GM23338 (cell line): ENCODE results near the gene REEP1. TPM values are rescaled to one million over a fixed set of nuclear protein-coding genes. Genes with fewer than 3 reads are reported as not detected.

ENCODE experiments used
- ATAC-seq: fragments of 200-7000 bp; cut with Tn5 transposase; 3 replicates; pipeline ENCODE4 v1.9.1; 2020
- DNase-seq: peaks from one replicate; pipeline ENCODE4 v3.0.0-alpha.2; 2015; ENCODE audit warnings: low spot score
- H2AFZ ChIP-seq: fragments of 200-600 bp; sonication (generic); 2 replicates; pipeline ENCODE4 v1.8.0; 2016; ENCODE audit warnings: antibody characterized with exemption, mild to moderate bottlenecking, moderate library complexity
- H3F3A ChIP-seq: fragments of 200-600 bp; sonication (generic); replicated peaks from 2 replicates; pipeline ENCODE4 v1.8.0; 2017; ENCODE audit warnings: antibody characterized with exemption, mixed run types, low read depth
- H3K27ac ChIP-seq: fragments of 200-600 bp; sonication (generic); 2 replicates; pipeline ENCODE4 v1.6.1; 2016; ENCODE audit warnings: low read depth
- H3K27me3 ChIP-seq: fragments of 200-600 bp; sonication (generic); 2 replicates; pipeline ENCODE4 v1.8.0; 2016; ENCODE audit warnings: mild to moderate bottlenecking, mixed run types, moderate library complexity; ENCODE audit not compliant: insufficient read depth
- H3K36me3 ChIP-seq: fragments of 200-600 bp; sonication (generic); 2 replicates; pipeline ENCODE4 v1.8.0; 2016; ENCODE audit warnings: mild to moderate bottlenecking; ENCODE audit not compliant: insufficient read depth
- H3K4me1 ChIP-seq: fragments of 200-600 bp; sonication (generic); 2 replicates; pipeline ENCODE4 v1.8.0; 2016; ENCODE audit warnings: mild to moderate bottlenecking, moderate library complexity; ENCODE audit not compliant: insufficient read depth
- H3K4me2 ChIP-seq: fragments of 200-600 bp; sonication (generic); 2 replicates; pipeline ENCODE4 v1.7.1; 2017; ENCODE audit warnings: mixed run types
- H3K4me3 ChIP-seq: fragments of 200-600 bp; sonication (generic); 2 replicates; pipeline ENCODE4 v1.6.1; 2016; ENCODE audit warnings: mixed run types
- H3K79me2 ChIP-seq: fragments of 200-600 bp; sonication (generic); replicated peaks from 2 replicates; pipeline ENCODE4 v1.8.0; 2017; ENCODE audit warnings: mild to moderate bottlenecking; ENCODE audit not compliant: insufficient read depth
- H3K9me2 ChIP-seq: fragments of 200-600 bp; sonication (generic); 2 replicates; pipeline ENCODE4 v1.8.0; 2017; ENCODE audit not compliant: insufficient read depth
- H4K20me1 ChIP-seq: fragments of 200-600 bp; sonication (generic); replicated peaks from 2 replicates; pipeline ENCODE4 v1.8.0; 2017; ENCODE audit warnings: mild to moderate bottlenecking; ENCODE audit not compliant: insufficient read depth
- H3K27ac Mint-ChIP-seq: 2 replicates; pipeline ENCODE4 v1.8.0; 2020; ENCODE audit warnings: inconsistent platforms, mild to moderate bottlenecking, moderate library complexity, mixed read lengths
- H3K27me3 Mint-ChIP-seq: 3 replicates; pipeline ENCODE4 v1.8.0; 2022; ENCODE audit warnings: low read depth, mild to moderate bottlenecking, moderate library complexity, mixed read lengths, inconsistent platforms; ENCODE audit not compliant: insufficient read depth, poor library complexity
- H3K36me3 Mint-ChIP-seq: 3 replicates; pipeline ENCODE4 v1.8.0; 2021; ENCODE audit warnings: low read depth, mild to moderate bottlenecking, inconsistent platforms, moderate library complexity, mixed read lengths
- H3K4me1 Mint-ChIP-seq: 3 replicates; pipeline ENCODE4 v1.8.0; 2020; ENCODE audit warnings: mild to moderate bottlenecking, inconsistent platforms, mixed read lengths
- H3K4me3 Mint-ChIP-seq: 3 replicates; pipeline ENCODE4 v1.8.0; 2021; ENCODE audit warnings: moderate library complexity, mild to moderate bottlenecking, inconsistent platforms, mixed read lengths
- H3K9me3 Mint-ChIP-seq: 3 replicates; pipeline ENCODE4 v1.8.0; 2020; ENCODE audit warnings: moderate library complexity, mild to moderate bottlenecking, inconsistent platforms, mixed read lengths
- CREB1 ChIP-seq: fragments of 250-450 bp; sonication (Bioruptor Pico); IDR thresholded peaks from 2 replicates; pipeline ENCODE4 v1.5.0; 2020; ENCODE audit warnings: low read depth, mild to moderate bottlenecking, moderate library complexity
- ETS1 ChIP-seq: IDR thresholded peaks from 2 replicates; pipeline ENCODE4 v1.6.1; 2016; ENCODE audit warnings: antibody characterized with exemption
- EZH2 ChIP-seq: fragments of 200-600 bp; sonication (generic); IDR thresholded peaks from one replicate; pipeline ENCODE4 v1.8.0; 2017; ENCODE audit warnings: antibody characterized with exemption, mild to moderate bottlenecking, low read depth; ENCODE audit not compliant: unreplicated experiment
- JUNB ChIP-seq: IDR thresholded peaks from one replicate; pipeline ENCODE4 v1.6.1; 2016; ENCODE audit warnings: antibody characterized with exemption; ENCODE audit not compliant: unreplicated experiment
- NANOG ChIP-seq: IDR thresholded peaks from 2 replicates; pipeline ENCODE4 v1.6.1; 2016; ENCODE audit warnings: antibody characterized with exemption, borderline replicate concordance
- POLR2AphosphoS5 ChIP-seq: IDR thresholded peaks from 2 replicates; pipeline ENCODE4 v1.6.1; 2016; ENCODE audit warnings: antibody characterized with exemption, low read depth
- REST ChIP-seq: IDR thresholded peaks from one replicate; pipeline ENCODE4 v1.6.1; 2018; ENCODE audit warnings: antibody characterized with exemption; ENCODE audit not compliant: unreplicated experiment
- STAT1 ChIP-seq: IDR thresholded peaks from one replicate; pipeline ENCODE4 v1.6.1; 2016; ENCODE audit warnings: antibody characterized with exemption; ENCODE audit not compliant: unreplicated experiment
- ZNF114 ChIP-seq: fragments of 250-450 bp; sonication (Bioruptor Pico); IDR thresholded peaks from 2 replicates; pipeline ENCODE4 v1.5.0; 2020; ENCODE audit warnings: mild to moderate bottlenecking, moderate library complexity
- ZNF462 ChIP-seq: fragments of 250-450 bp; sonication (Bioruptor Pico); IDR thresholded peaks from 2 replicates; pipeline ENCODE4 v1.5.0; 2020; ENCODE audit warnings: mild to moderate bottlenecking, moderate library complexity
- polyA plus RNA-seq: library from polyadenylated mRNA; unstranded; fragments of >200 nt; fragmentation: Nextera tagmentation; extraction: Ambion mirVana; gene quantifications from 2 replicates; pipeline ENCODE4 v1.2.1, GENCODE V29; 2016
- total RNA-seq: library from RNA; depleted of rRNA; stranded (reverse); fragments of >200 nt; shearing (Covaris generic); gene quantifications from 2 replicates; pipeline ENCODE4 v1.2.3, GENCODE V29; 2014

The REEP1 gene
- total and polyA plus RNA-seq, 2 experiments from 2014 or later, result 1.6 to 1.8 TPM

DNA sequence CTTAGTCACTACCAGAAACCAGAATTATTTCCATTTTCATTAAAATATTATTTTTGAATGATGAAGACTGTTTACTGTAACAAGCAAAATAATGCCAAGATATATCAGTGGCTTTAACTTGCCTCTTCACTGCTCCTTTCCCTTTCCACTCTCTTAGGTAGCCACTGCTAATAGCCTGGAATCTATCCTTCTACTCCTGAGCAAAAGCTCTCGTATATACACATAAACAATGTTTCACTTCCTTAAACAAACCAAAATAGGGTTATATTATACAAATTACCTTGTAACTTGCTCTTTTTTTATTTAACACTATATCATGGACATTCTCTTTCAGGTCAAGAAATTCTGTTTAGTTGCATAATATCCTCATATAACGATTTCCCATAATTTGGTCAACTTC lies 163.0 kb downstream of the REEP1 start:
- Histone ChIP-seq H3K4me3 (no peak overlapping the region), H3K4me1 (no peaks in the 10 kb centered on the region), H3K79me2 (peaks cover 24% of the 10 kb centered on the region; the same call in 1 of the 2 replicates), H3K9me2 (no peaks in the 10 kb centered on the region), H3K27me3 (no peaks in the 10 kb centered on the region), H3K27ac (no peak overlapping the region), H2AFZ (no peak overlapping the region), H3F3A (no peaks in the 10 kb centered on the region), H3K36me3 (peaks cover 37% of the 10 kb centered on the region; the same call in 1 of the 2 replicates), H3K4me2 (no peak overlapping the region), H4K20me1 (peaks cover 14% of the 10 kb centered on the region; the same call in 1 of the 2 replicates)
- H3K27ac Mint-ChIP-seq, result no peak overlapping the region; the same call in 1 of the 2 replicates
- ATAC-seq, result no peak
- no peak overlapping the region for H3K4me3 Mint-ChIP-seq
- peaks cover 54% of the 10 kb centered on the region for H3K36me3 Mint-ChIP-seq
- no peaks in the 10 kb centered on the region for H3K4me1 Mint-ChIP-seq
- DNase-seq, result no peak
- no peaks in the 10 kb centered on the region for H3K27me3 Mint-ChIP-seq
- no peaks in the 10 kb centered on the region for H3K9me3 Mint-ChIP-seq
- TF ChIP-seq POLR2AphosphoS5, result no peak

DNA sequence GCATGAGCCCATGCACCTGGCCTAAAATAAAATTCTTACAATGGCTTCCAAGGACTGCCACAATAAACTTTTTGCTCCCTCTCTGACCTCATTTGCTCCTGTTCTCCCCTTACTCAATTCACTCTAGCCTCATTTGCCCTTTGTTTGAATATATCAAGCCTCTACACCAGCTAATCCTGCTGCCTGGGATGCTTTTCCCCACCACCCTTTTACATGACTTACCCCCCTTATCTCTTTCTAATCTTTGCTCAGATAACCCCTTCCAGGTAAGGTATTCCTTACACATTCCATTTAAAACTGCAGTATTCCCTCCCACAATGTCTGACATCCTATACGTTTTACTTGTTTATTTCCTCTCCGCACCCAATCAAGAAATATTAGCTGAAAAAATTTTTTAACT lies 164.8 kb downstream of the REEP1 start:
- Mint-ChIP-seq H3K36me3 (peaks cover 55% of the 10 kb centered on the region), H3K4me1 (no peaks in the 10 kb centered on the region), H3K4me3 (no peak overlapping the region), H3K9me3 (no peaks in the 10 kb centered on the region), H3K27ac (no peak overlapping the region), H3K27me3 (no peaks in the 10 kb centered on the region)
- H3K4me3 ChIP-seq, result no peak overlapping the region
- ATAC-seq (no peak), DNase-seq (no peak)
- H4K20me1 ChIP-seq, result peaks cover 14% of the 10 kb centered on the region
- peaks cover 23% of the 10 kb centered on the region; the same call in 1 of the 2 replicates for H3K79me2 ChIP-seq
- H2AFZ ChIP-seq, result no peak overlapping the region
- H3K27me3 ChIP-seq, result no peaks in the 10 kb centered on the region
- H3K4me1 ChIP-seq, result no peaks in the 10 kb centered on the region
- no peaks in the 10 kb centered on the region for H3K9me2 ChIP-seq
- H3K4me2 ChIP-seq, result no peak overlapping the region
- H3K36me3 ChIP-seq, result peaks cover 41% of the 10 kb centered on the region; the same call in 1 of the 2 replicates
- no peaks in the 10 kb centered on the region for H3F3A ChIP-seq
- peak overlapping the region; percentile 47; the same call in 1 of the 2 replicates for H3K27ac ChIP-seq
- TF ChIP-seq JUNB (no peak), REST (no peak), EZH2 (no peak), ZNF114 (CRISPR knock-in tag) (no peak), ZNF462 (no peak), ETS1 (no peak), CREB1 (CRISPR knock-in tag) (no peak), NANOG (no peak), STAT1 (no peak)
